Astrocyte of the hippocampus (primary cell): ENCODE results near the gene NHSL1.

Experiments used
- DNase-seq: peaks from one replicate; pipeline ENCODE4 v3.0.0; 2011; ENCODE audit warnings: low read depth, low spot score

The NHSL1 gene, protein sequence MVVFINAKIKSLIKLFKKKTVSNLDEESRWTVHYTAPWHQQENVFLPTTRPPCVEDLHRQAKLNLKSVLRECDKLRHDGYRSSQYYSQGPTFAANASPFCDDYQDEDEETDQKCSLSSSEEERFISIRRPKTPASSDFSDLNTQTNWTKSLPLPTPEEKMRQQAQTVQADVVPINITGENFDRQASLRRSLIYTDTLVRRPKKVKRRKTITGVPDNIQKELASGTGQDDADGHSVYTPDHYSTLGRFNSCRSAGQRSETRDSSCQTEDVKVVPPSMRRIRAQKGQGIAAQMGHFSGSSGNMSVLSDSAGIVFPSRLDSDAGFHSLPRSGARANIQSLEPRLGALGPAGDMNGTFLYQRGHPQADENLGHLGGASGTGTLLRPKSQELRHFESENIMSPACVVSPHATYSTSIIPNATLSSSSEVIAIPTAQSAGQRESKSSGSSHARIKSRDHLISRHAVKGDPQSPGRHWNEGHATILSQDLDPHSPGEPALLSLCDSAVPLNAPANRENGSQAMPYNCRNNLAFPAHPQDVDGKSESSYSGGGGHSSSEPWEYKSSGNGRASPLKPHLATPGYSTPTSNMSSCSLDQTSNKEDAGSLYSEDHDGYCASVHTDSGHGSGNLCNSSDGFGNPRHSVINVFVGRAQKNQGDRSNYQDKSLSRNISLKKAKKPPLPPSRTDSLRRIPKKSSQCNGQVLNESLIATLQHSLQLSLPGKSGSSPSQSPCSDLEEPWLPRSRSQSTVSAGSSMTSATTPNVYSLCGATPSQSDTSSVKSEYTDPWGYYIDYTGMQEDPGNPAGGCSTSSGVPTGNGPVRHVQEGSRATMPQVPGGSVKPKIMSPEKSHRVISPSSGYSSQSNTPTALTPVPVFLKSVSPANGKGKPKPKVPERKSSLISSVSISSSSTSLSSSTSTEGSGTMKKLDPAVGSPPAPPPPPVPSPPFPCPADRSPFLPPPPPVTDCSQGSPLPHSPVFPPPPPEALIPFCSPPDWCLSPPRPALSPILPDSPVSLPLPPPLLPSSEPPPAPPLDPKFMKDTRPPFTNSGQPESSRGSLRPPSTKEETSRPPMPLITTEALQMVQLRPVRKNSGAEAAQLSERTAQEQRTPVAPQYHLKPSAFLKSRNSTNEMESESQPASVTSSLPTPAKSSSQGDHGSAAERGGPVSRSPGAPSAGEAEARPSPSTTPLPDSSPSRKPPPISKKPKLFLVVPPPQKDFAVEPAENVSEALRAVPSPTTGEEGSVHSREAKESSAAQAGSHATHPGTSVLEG (N-terminal part only)

DNA sequence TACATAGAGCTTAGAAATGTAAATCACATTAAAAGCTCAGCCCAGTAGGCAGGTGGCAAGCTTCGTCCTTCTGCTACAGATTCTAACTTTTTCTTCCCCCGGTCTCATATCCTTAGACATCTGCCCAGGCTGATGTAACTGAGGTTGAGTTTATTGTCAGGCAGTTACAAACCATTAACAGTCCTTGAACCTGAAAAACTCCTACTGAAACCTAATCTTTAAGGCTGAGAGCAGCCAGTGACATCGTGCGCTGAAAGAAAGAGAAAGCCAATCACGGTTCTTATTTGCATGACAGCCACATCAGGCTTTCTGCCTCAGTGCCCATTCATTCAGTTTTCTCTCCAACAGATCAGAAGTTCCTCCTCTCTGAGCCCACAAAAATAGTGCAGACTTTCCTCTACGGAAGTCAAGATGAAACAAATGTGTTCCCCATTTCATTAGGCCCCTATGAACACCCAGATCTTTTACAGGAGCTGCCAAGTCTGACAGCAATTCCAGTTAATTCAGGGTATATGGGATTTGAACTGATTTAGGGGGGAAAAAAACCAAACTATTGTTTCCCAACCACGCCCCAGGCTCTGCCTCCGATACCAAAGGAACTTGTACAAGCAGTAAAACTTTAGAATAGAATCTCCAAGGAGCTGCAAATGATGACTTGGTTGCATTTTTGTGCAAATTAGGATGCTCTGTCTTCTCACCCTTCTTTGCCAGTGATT is at the start of gene NHSL1:
NHSL1 (minus strand) TSS at position 192 of the 716 bp plus-strand sequence. CDS start 204 bp downstream, outside the sequence.
- peak; percentile 77 for DNase-seq

DNA sequence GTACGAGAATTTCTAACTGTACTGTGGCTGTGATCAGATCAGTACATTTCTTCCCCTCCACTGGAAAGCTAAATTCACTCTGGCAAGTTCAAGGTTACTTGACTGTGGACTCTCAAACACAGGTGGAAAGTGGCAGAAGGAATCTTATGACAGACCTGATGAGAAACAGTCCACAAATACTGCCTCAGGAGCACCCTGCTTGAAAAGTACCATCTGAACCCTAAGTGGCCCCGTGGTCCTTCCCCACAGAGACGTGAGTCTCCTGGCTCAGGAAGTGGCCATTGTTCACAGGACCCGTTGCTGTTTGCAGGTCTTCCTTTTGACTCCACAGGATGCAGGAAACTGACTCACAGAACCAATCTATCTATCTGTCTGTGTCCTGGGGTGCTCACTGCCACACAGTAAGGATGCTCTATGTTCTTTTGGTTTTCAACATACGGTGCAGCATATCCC is 47.5 kb upstream of the NHSL1 start:
- peak; percentile 20 for DNase-seq

DNA sequence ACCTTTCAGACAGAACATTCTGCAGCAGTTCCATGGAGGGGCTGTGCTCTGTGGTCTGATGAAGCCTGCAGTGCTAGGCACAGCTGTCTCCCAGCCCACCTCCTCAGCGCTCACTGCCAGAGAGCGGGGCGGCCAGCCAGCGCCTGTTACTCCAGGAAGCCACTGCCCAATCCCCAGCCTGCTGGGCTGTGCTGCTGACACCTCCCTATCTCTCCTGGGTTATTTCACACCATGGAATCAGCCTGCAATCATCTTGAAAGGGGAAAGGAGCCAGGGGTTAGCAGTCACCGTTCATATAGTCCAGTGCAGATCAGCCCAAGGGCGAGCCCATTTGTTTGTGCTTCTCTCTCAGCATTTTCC is 46.3 kb upstream of the NHSL1 start:
- peak; percentile 75 for DNase-seq

DNA sequence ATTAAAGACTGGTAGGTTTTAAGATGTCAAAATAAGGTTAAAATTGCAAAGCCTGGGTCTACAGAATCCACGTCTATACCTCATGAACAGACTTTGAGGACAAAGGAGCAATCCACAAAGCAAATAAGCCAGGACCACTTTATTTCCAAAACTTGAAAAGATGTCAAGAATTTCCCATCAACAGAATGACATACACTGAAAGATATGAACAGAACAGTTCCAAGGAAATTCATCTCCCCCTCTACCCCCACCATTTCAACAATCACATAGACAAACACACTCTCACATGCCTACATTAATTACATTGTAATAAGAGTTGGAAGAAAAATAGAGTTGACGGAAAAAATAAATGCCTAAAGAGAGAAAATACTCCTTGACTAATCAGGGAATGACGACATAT is 45.2 kb upstream of the NHSL1 start:
- DNase-seq, result peak; percentile 31

DNA sequence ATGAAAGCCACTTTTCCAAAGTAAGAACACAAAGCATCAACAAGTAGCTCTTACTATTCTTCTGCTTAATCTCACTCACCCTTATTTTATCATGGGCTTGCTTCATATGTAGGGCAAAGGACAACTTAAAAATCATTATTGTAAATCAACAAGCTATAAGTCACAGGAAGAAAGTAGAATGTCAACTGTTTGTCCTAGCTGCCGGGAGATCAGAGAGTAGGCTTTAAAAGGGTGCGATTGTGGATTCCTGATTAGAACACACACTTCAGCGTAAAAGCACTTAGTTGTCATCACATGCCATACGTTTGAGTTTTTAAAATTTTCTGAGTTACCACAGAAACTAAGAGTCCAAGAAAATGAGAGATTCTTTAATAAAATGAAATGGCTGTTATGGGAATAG is 44.4 kb upstream of the NHSL1 start:
- DNase-seq, result no peak

DNA sequence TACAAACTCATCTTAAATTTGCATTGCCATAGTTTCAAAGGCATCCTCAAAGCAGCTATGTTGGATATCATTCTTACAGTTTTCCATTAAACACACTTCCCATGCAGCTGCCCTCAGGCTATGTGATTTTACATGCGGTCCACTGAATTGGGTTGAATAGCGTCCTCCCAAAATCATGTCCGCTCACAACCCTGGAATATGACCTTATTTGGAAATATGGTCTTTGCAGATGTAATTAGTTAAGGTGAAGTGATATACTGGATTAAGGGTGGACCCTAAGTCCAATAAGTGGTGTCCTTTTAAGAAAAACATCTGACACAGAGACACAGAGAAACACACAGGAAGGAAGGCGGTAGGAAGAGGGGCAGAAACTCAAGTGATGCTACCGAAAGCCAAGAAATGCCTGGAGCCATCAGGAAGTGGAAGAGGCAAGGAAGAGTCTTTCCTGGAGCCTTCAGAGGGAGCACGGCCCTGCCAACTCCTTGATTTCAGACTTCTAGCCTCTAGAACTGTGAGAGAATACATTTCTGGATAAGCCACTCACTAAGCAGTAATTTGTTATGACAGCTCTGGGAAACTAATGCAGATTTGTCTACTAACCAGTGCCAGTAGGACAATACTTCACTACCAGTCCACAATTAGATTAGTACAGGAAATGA is 42.7 kb upstream of the NHSL1 start:
- DNase-seq, result peak; percentile 22

DNA sequence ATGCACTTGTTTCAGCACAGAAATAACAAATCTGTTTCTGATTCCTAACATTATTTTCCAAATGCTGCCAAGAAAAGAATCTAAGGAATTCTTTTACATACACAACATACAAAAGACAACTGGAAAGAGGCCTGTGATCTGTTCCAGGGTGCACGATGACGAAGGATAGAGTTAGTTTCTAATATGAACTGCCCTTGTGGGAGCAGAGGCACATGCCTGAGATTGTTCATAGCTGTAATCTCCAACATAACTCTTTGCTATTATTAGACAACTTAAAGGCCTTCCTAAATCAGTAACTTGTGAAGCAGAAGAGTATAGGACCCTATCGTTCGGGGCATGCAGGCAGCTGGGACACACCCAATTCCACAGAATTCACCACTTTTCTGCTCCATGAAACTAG is 41.2 kb upstream of the NHSL1 start:
- DNase-seq, result peak; percentile 81

DNA sequence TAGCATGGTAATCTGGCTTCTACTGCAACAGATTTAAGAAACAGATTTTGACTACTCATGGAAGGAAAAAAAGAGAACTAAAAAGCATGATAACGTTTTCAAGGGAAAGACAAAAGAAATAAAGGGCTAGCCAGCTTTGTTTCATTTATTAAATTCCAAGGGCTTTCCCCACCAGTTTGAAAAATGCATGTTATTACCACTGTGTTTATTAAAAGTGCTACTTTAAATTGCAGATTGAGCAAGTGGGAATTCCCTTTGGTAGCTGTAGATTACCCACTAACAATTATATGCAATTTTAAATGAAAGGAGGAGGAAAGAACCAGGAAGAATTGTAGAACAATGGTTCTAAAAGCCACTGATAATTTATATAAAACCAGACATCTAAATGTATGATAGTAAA is 40.6 kb upstream of the NHSL1 start:
- DNase-seq, result no peak

DNA sequence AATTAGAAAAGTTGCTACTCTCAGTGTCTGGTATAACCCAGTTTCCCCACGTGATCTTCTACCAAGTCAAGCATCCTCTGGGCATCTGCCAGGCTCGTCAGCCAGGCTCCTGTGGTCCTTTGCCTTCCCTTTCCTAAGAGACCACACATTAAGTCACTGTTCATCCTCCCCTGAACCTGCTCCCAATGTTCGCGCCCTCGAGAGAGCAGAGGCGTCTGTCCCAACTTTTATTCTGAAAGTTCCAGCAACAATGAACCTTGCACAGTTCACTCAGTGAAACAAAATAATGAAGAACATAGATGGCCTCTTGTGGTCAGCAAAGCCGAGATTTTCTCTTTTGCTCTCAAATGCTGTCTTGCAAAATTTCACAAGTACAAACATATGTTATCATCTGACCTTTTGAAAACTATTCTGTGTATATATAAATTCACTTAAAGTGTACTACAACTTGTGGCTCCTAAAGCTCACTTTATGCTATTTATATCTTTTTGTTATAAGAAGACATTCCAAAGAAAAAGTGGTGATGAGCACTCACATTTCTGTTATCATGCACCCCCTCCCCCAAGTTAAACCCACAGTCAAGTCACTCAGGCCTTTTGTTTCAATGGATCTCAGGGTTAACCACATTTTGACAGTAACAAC is 39.2 kb upstream of the NHSL1 start:
- DNase-seq, result no peak

DNA sequence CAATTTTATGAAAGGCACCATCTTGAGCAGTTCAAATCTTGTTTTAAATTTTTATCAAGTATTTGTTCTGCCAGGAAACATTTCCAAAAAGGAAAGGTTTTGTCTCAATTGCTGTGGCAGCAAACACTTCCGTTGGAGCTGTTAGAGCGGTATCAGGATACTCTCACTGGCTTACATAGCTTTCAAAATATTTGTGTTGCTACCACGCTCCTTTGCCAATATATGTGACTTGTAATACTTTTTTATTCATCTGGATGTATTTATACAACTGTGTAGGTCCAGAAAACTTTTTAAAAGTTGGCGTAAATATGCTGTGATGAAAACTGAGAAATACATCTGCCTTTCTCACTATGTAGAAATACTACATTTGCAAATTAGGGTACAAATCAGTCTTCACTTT is 37.8 kb upstream of the NHSL1 start:
- DNase-seq, result no peak

DNA sequence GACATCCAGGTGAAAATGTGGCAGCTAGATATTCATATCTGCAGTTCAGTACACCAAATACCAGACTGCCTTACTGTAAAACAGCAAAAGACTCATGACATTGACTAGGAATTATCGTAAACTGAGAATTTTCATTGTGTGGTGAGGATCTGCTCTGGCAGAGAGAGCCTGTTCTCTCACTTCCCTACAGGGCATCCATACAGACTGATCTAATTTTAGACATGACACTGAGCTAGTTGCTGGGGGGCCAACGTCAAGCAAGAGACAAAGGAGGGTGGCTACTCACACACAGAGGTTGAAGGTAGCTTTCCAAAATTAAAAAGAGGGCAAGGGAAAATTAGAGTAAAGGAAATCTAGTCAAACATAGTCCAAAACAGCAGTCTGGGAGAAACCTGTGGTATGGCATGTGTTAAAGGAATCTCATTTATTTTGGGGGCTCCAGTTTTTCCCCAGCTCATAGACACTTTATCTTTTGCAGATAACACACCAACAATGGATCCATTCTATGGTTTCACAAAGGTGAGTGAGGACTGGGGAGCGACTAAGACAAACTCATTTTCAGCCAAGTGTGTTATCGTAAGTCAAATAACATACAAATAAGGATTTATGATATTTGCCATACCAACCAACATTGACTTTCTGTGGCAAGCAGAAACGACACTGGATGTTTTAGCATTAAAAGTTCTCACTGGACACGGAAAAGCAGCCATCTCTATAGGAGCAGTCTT is 36.6 kb upstream of the NHSL1 start:
- DNase-seq, result no peak

DNA sequence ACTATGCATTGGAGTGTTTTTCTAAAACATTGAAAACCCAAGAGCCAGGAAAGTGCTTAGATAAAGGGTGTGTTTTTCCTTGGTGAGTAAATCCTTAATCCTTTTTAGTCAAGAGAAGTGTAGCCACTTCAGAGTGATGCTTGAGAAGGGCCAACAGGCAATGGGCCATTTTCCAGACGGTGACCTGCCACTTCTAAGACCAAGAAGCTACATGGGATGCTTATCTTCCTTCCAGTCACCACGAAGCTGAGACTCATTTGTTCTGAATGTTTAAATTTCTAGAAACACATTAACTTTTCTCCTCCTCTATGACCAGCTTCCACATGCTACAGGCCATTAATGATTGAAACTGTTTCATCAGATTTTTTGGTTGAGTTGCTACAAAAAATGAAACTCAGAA is 34.4 kb upstream of the NHSL1 start:
- DNase-seq, result no peak

DNA sequence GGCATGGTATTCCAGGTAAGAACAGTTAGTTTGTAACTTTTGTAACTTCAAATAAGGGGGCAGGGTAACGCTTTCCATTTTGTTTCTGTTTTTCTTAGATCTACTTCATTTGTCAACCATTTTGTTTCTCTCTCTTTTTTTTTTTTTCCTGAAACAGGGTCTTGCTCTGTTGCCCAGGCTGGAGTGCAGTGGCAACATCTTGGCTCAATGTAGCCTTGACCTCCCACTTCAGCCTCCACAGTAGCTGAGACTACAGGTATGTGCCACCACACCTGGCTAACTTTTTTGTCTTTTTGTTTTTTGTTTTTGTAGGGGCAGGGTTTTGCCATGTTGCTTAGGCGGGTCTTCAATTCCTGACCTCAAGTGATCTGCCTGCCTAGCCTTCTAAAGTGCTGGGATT is 32.1 kb upstream of the NHSL1 start:
- DNase-seq, result no peak

DNA sequence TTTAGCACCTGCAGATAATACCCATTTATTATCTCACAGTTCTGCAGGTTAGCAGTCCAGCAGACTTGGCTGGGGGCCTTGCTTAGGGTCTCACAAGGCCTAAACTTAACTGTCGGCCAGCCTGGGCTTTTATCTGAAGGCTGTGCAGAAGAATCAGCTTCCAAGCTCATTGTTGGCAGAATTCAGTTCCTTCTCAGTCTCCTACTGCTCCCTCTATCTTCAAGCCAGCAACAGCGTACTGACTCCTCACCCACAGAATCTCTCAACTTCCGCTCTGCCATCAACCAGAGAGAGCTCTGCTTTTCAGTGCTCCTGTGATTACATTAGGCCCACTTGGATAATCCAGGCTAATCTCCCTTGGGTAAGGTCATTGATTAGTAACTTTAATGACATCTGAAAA is 30.2 kb upstream of the NHSL1 start:
- DNase-seq, result no peak

DNA sequence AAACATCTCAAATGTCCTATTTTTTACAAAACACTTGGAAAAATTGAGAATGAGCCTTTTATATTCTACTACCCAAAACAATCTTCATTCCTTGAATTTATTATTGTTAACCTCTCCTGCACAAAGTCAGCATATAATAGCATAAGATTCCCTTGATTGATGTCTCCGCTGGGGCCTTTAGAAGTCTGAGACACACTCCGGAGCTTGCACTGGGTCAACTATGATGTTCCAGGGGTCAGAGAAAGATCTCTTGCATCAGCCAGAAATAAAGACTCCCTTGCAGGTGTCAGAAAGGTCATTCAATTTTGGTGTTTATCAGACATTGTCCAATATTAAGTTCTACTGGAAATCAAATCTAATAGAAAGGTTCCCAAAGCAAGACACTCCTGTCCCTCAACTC is 29.7 kb upstream of the NHSL1 start:
- DNase-seq, result no peak

DNA sequence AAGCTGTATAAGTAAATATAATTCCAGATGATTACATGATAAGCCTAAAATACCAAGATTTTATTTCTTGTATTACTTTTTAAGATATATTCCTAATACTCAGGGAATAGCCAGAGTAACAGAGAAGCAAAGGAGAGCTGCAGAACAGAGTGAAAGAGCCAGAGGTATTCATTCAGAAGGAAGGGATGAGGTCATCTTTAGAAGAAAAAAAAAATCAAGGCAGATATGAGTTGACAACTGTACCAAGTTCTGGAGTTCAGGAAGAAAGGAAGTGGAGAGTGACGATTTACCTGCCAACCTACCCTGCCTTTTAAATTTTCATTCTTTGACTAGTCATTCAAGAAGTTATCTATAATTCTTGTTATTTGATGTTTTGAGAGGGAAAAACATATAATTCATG is 28.8 kb upstream of the NHSL1 start:
- DNase-seq, result peak; percentile 46

DNA sequence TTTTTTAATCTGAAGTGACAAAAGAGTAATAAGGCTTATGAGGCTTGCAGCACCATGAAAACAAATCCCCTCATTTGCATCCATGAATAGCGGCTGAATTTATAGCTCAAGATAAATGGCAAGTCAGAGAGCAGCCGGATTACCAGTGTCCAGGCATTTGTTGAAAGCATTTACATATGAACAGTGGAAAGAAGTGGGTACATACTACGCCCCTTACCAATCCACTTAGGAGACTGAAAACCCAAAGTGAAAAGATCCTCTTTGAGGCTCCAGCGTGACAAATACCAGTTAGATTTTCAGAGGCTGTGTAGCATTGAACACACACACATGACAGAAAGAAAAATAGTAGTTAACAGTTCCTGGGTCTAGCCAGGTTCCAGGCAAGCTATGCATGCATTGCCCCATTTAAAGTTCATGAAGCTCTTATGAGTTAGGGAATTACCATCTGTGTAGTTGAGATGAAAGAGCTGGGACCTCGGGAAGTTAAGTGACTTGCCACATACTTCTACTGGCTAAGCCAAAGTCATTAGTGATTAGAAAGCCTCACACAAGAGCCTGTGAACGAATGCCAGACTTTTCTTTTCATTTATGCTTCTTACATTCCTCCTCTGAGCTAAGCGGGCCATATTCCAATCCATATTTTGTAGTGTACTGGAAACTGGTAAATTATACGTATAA is 28.3 kb upstream of the NHSL1 start:
- DNase-seq, result peak; percentile 65

DNA sequence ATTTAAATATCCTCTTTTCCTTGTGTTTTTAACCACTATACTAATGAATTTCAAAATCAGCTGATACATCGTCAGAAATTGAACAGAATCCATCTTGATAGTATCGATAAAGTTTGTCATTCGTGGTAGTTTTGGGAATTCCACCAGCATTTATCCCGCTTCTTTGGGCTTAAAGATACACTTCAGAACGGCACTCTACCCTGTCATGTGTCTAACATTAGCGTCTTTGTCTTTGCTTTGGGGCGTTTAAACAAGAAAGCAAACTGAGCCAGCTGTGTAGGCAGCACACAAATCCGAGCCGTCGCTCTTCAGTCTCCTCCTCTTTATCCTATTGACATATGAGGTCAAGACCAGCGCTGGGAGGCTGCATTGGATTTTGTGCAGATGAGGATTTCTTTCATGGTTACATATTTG is 27.5 kb upstream of the NHSL1 start:
- peak; percentile 34 for DNase-seq

DNA sequence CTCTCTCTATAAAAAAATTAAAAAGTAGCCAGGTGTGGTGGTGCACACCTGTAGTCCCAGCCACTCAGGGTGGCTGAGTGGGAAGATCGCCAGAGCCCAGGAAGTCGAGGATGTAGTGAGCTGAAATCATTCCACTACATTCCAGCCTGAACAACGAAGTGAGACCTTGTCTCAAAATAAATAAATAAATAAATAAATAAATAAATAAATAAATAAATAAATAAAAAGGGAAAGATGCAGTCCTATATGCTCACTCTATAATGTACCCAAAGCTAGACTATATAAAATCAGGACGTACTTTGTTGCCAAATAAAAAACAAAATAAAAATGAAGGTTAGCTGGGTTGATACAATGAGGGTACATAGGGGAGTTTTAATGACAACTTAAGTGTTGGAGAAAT is 26.1 kb upstream of the NHSL1 start:
- DNase-seq, result no peak
